GM10266 (cell line): Measurements from ENCODE around the gene GGT1.

Experiments
- DNase-seq: peaks from one replicate; pipeline ENCODE4 v3.0.0; 2012; ENCODE audit errors: extremely low spot score
- TF ChIP-seq, protein P1 (sequence below): IDR thresholded peaks from 2 replicates; pipeline ENCODE4 v1.5.1; 2012; ENCODE audit warnings: mild to moderate bottlenecking, low read depth; ENCODE audit not compliant: control insufficient read depth, insufficient read depth; ENCODE audit errors: missing control alignments

The GGT1 gene

GRCh38 chr22:24584871-24585411, 18.1 kb upstream of the GGT1 start:
- TF ChIP-seq, protein P1, sequence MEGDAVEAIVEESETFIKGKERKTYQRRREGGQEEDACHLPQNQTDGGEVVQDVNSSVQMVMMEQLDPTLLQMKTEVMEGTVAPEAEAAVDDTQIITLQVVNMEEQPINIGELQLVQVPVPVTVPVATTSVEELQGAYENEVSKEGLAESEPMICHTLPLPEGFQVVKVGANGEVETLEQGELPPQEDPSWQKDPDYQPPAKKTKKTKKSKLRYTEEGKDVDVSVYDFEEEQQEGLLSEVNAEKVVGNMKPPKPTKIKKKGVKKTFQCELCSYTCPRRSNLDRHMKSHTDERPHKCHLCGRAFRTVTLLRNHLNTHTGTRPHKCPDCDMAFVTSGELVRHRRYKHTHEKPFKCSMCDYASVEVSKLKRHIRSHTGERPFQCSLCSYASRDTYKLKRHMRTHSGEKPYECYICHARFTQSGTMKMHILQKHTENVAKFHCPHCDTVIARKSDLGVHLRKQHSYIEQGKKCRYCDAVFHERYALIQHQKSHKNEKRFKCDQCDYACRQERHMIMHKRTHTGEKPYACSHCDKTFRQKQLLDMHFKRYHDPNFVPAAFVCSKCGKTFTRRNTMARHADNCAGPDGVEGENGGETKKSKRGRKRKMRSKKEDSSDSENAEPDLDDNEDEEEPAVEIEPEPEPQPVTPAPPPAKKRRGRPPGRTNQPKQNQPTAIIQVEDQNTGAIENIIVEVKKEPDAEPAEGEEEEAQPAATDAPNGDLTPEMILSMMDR = no peak

DNA sequence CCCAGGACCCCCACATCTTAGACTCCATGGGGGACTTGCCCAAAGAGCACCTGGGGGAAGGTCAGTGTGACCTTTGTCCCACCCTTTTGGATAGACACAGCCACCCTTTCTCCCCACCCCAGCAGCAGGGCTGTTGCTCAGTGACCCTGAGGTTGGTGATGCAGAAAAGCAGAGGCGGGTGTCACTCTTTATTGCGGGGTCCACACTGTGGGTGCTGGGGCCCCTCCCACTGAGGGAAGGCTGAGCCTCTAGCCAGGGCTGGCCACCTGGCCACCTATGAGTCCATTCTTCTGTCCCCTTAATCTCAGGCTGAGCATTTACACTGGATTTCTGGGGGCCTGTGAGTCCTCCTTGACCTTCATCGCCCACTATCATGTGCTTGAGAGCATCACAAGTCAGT, 17.5 kb upstream of the GGT1 start:
- DNase-seq = no peak
- TF ChIP-seq, protein P1 = no peak

More at GRCh38 chr22:24584871-24585411, 18.1 kb upstream of the GGT1 start:
- no peak for DNase-seq

GRCh38 chr22:24585927-24586546, 17.0 kb upstream of the GGT1 start:
- TF ChIP-seq, protein P1 = no peak
- DNase-seq = no peak

GRCh38 chr22:24587251-24587650, 15.7 kb upstream of the GGT1 start:
- no peak for DNase-seq
- TF ChIP-seq, protein P1 = no peak

- TF ChIP-seq, protein P1 = no peak
- no peak for DNase-seq
Measured at GRCh38 chr22:24587948-24588347, 15.0 kb upstream of the GGT1 start.

GRCh38 chr22:24588381-24588756, 14.6 kb upstream of the GGT1 start:
- no peak for DNase-seq
- TF ChIP-seq, protein P1 = no peak

DNA sequence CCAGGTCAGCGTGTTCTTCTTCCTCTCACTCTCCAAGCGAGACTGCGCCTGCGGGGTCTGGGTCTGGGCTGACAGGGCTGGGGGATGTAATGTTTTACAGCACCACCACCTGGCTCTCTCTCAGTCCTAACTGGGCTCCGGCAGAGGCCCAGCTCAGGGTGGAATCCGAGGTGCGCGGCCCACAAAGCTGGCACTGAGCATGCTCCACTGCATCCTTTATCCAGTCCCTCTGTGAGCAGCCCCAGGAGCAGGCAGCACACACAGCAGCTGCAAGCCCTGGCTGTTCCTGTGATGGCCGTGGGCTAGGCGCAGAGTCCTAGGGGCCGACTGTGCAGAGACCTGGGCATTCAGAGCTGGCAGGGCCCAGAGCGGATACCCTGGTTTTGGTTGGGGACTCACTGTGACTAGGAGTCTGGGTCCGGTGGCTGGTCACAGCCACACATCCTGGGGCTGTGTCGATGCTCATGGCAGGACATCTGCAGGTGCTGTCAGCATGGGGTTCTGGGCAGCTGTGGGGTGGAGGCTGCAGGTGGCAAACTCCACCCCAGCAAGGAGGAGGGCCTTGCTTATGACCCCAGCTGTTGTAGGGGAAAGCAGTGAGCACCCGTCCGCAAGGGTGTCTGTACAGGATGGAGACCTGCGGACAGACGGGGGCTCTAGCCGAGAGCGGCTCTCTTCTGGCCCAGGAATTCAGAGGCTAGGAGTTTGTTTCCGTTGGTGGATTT, 14.1 kb upstream of the GGT1 start:
- no peak for DNase-seq
- TF ChIP-seq, protein P1 = no peak
